ENCODE data around the gene NEDD4. TPM values are rescaled to one million over a fixed set of nuclear protein-coding genes. Genes with fewer than 3 reads are reported as not detected.
A peak's percentile ranks its signal among the peaks of the same experiment; 100 is the strongest.

NEDD4 gene
- total RNA-seq, 1 experiment from 2014 or later, result 18.8 TPM

GRCh38 chr15:55899537-55899936 lies 93.9 kb downstream of the NEDD4 start:
- no TSS peak for BruUV-seq (replicated peaks)
- H3K27ac ChIP-seq (ENCODE audit: low read length), result no peak overlapping the region
- POLR2A ChIA-PET, result no interaction called here

GRCh38 chr15:55897560-55898336 lies 95.7 kb downstream of the NEDD4 start:
- ATAC-seq, result peak; percentile 93
- in situ Hi-C loops (cut with HindIII; ENCODE audit: low pct_unique_long_range_greater_than_20kb, low sequenced_read_pairs), result no loop called here
- BruUV-seq (replicated peaks), result no TSS peak

More at GRCh38 chr15:55899537-55899936, 93.9 kb downstream of the NEDD4 start:
- H3K27me3 ChIP-seq (ENCODE audit: control insufficient read depth, insufficient read depth, low read length), result no peaks in the 10 kb centered on the region
- ATAC-seq, result no peak
- no peak for TF ChIP-seq REST (IDR thresholded peaks at IDR 0.05; ENCODE audit: insufficient read depth in 1 of 2, low read depth in 2 of 2, low read length in 1 of 2)
- TF ChIP-seq POLR2AphosphoS5 (IDR thresholded peaks at IDR 0.05; ENCODE audit: low read depth, low read length), result no peak
- TF ChIP-seq SIN3A (IDR thresholded peaks at IDR 0.05; ENCODE audit: borderline replicate concordance, insufficient read depth, low read depth, low read length), result no peak
- H3K4me3 ChIP-seq (ENCODE audit: low read depth in 2 of 2, low read length in 2 of 2), result no peak overlapping the region
- in situ Hi-C loops (cut with HindIII; ENCODE audit: low pct_unique_long_range_greater_than_20kb, low sequenced_read_pairs) (no loop called here), intact Hi-C loops (cut with micrococcal nuclease; ENCODE audit: unreplicated experiment) (no loop called here)
- CTCF ChIA-PET, result no interaction called here
- H3K36me3 ChIP-seq (ENCODE audit: control insufficient read depth, insufficient read depth, low read length), result no peaks in the 10 kb centered on the region; the same call in 1 of the 2 replicates
- DNase-seq (ENCODE audit: low read depth, low spot score), result no peak
- no peaks in the 10 kb centered on the region for H3K9me3 ChIP-seq (ENCODE audit: control insufficient read depth, insufficient read depth, low read depth, low read length)
- H3K4me1 ChIP-seq (ENCODE audit: control insufficient read depth, insufficient read depth, low read length), result peaks cover 12% of the 10 kb centered on the region

More at GRCh38 chr15:55897560-55898336, 95.7 kb downstream of the NEDD4 start:
- no peaks in the 10 kb centered on the region for H3K27me3 ChIP-seq (ENCODE audit: control insufficient read depth, insufficient read depth, low read length)
- H3K9me3 ChIP-seq (ENCODE audit: control insufficient read depth, insufficient read depth, low read depth, low read length), result no peaks in the 10 kb centered on the region
- H3K36me3 ChIP-seq (ENCODE audit: control insufficient read depth, insufficient read depth, low read length), result no peaks in the 10 kb centered on the region; the same call in 1 of the 2 replicates
- CTCF ChIA-PET, result interaction anchor here (0.9 to 1.5 kb wide), 3 partner anchors 18 to 310 kb away, joined by 3 to 13 read pairs (median 3); partner anchors contain the start of gene PYGO1
- H3K4me3 ChIP-seq (ENCODE audit: low read depth in 2 of 2, low read length in 2 of 2), result peak overlapping the region in 1 of 2 experiments; percentile 12; a peak in 1 of 4 replicates
- intact Hi-C loops (cut with micrococcal nuclease; ENCODE audit: unreplicated experiment), result no loop called here
- H3K4me1 ChIP-seq (ENCODE audit: control insufficient read depth, insufficient read depth, low read length), result peaks cover 16% of the 10 kb centered on the region
- DNase-seq (ENCODE audit: low read depth, low spot score), result peak; percentile 64
- no peak for TF ChIP-seq POLR2AphosphoS5 (IDR thresholded peaks at IDR 0.05; ENCODE audit: low read depth, low read length)
- TF ChIP-seq TCF7L2 (IDR thresholded peaks at IDR 0.05; ENCODE audit: low read depth, low read length), result no peak
- no peak for TF ChIP-seq REST (IDR thresholded peaks at IDR 0.05; ENCODE audit: insufficient read depth in 1 of 2, low read depth in 2 of 2, low read length in 1 of 2)
- peak; percentile 92 for TF ChIP-seq CTCF (IDR thresholded peaks at IDR 0.05)
- peak overlapping the region; percentile 3 for H3K27ac ChIP-seq (ENCODE audit: low read length)
- POLR2A ChIA-PET, result no interaction called here

Data from Panc1 (cell line).